Astrocyte (in vitro differentiated cells and primary cell): ENCODE results near the gene DHRS12. TPM values are rescaled to one million over a fixed set of nuclear protein-coding genes. Genes with fewer than 3 reads are reported as not detected.

Experiments used
- DNase-seq: peaks from one replicate; pipeline ENCODE4 v3.0.0-alpha.2; 2010; ENCODE audit warnings: low read depth
- FAIRE-seq: peaks from 2 replicates; lab custom pipeline; 2011; peaks lifted over from hg19 to GRCh38; lab: Jason Lieb, UNC
- H2AFZ ChIP-seq: 2 replicates; pipeline ENCODE4 v1.6.0; 2012; ENCODE audit warnings: low read depth, low read length, inconsistent platforms
- H3K27ac ChIP-seq: 2 replicates; pipeline ENCODE4 v1.5.1; 2011; ENCODE audit warnings: low read depth, low read length, inconsistent platforms
- H3K27me3 ChIP-seq: 2 replicates; pipeline ENCODE4 v1.6.0; 2011; ENCODE audit warnings: low read length, inconsistent platforms; ENCODE audit not compliant: insufficient read depth
- H3K36me3 ChIP-seq: 2 replicates; pipeline ENCODE4 v1.5.1; 2011; ENCODE audit warnings: low read length, inconsistent platforms; ENCODE audit not compliant: insufficient read depth
- H3K4me1 ChIP-seq: 2 replicates; pipeline ENCODE4 v1.5.1; 2011; ENCODE audit warnings: low read length, inconsistent platforms; ENCODE audit not compliant: insufficient read depth
- H3K4me2 ChIP-seq: 2 replicates; pipeline ENCODE4 v1.6.0; 2012; ENCODE audit warnings: low read length, inconsistent platforms
- H3K4me3 ChIP-seq: 2 replicates; pipeline ENCODE4 v1.5.1; 2011; ENCODE audit warnings: low read depth, mild to moderate bottlenecking, low read length, inconsistent platforms; ENCODE audit not compliant: insufficient read depth
- H3K79me2 ChIP-seq: 2 replicates; pipeline ENCODE4 v1.6.0; 2012; ENCODE audit warnings: mild to moderate bottlenecking, low read length, inconsistent platforms; ENCODE audit not compliant: insufficient read depth
- H3K9ac ChIP-seq: 2 replicates; pipeline ENCODE4 v1.6.0; 2012; ENCODE audit warnings: mild to moderate bottlenecking, low read length, inconsistent platforms
- H3K9me3 ChIP-seq: 2 replicates; pipeline ENCODE4 v1.5.1; 2012; ENCODE audit warnings: low read depth, mild to moderate bottlenecking, low read length, inconsistent platforms; ENCODE audit not compliant: insufficient read depth
- H4K20me1 ChIP-seq: 2 replicates; pipeline ENCODE4 v1.6.0; 2012; ENCODE audit warnings: low read length, inconsistent platforms; ENCODE audit not compliant: insufficient read depth
- H3K27ac Mint-ChIP-seq: one replicate; pipeline ENCODE4 v1.8.0; 2021; ENCODE audit warnings: mild to moderate bottlenecking, mixed read lengths; ENCODE audit not compliant: unreplicated experiment
- H3K27me3 Mint-ChIP-seq: one replicate; pipeline ENCODE4 v1.8.0; 2021; ENCODE audit warnings: low read depth, mixed read lengths; ENCODE audit not compliant: unreplicated experiment
- H3K36me3 Mint-ChIP-seq: one replicate; pipeline ENCODE4 v1.8.0; 2021; ENCODE audit warnings: low read depth, mixed read lengths; ENCODE audit not compliant: unreplicated experiment
- H3K4me1 Mint-ChIP-seq: one replicate; pipeline ENCODE4 v1.8.0; 2021; ENCODE audit warnings: low read depth, mixed read lengths; ENCODE audit not compliant: unreplicated experiment
- H3K4me3 Mint-ChIP-seq: one replicate; pipeline ENCODE4 v1.8.0; 2021; ENCODE audit warnings: mild to moderate bottlenecking, moderate library complexity, mixed read lengths; ENCODE audit not compliant: unreplicated experiment
- H3K9me3 Mint-ChIP-seq: one replicate; pipeline ENCODE4 v1.8.0; 2021; ENCODE audit warnings: mild to moderate bottlenecking, mixed read lengths; ENCODE audit not compliant: unreplicated experiment
- CTCF ChIP-seq: IDR thresholded peaks from 2 replicates; pipeline ENCODE4 v1.5.1; 2011; ENCODE audit warnings: low read depth, mild to moderate bottlenecking, inconsistent platforms, low read length, moderate library complexity; ENCODE audit not compliant: insufficient read depth
- EZH2 ChIP-seq: IDR thresholded peaks from 2 replicates; pipeline ENCODE4 v1.6.1; 2012; ENCODE audit warnings: mild to moderate bottlenecking, low read length, inconsistent platforms; ENCODE audit not compliant: insufficient read depth
- total RNA-seq: library from RNA; stranded (reverse); gene quantifications from 2 replicates; pipeline ENCODE4 v1.2.1, GENCODE V29; 2021

The DHRS12 gene
- total RNA-seq, 1 donor from 2014 or later, result 4.9 TPM

DNA sequence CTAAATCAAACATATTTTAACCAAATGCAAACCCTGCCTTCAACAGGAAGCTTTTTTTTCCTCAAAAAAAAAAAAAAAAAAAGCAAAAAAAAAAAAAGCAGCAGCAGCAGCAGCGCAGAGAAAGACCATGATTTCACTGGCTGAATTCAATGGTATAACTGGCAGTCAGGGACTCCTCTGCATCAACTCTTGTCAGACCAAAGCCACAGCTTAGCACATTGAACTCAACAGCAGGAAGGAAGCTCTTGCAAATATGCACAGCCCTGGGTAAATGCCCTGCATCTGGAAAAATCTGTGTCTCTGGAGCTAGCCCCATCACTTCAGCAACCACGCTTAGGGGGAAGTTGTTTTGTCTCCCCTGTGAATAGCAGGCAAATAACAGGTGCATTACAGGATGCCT is 17.6 kb upstream of the DHRS12 start:
- H3K79me2 ChIP-seq, result no peaks in the 10 kb centered on the region
- FAIRE-seq (no peak), DNase-seq (no peak)
- Mint-ChIP-seq H3K27me3 (peaks cover 45% of the 10 kb centered on the region), H3K36me3 (no peaks in the 10 kb centered on the region), H3K27ac (no peak overlapping the region), H3K4me1 (peaks cover 8% of the 10 kb centered on the region), H3K9me3 (no peaks in the 10 kb centered on the region), H3K4me3 (no peak overlapping the region)
- no peak overlapping the region for H3K4me3 ChIP-seq
- no peaks in the 10 kb centered on the region for H3K4me1 ChIP-seq
- no peak overlapping the region for H3K4me2 ChIP-seq
- no peak for TF ChIP-seq CTCF
- TF ChIP-seq EZH2, result no peak
- H2AFZ ChIP-seq, result no peak overlapping the region
- H3K9me3 ChIP-seq, result no peaks in the 10 kb centered on the region
- H3K27me3 ChIP-seq, result peaks cover 51% of the 10 kb centered on the region
- H3K27ac ChIP-seq, result no peak overlapping the region
- H3K36me3 ChIP-seq, result no peaks in the 10 kb centered on the region
- H3K9ac ChIP-seq, result no peak overlapping the region
- no peaks in the 10 kb centered on the region for H4K20me1 ChIP-seq

DNA sequence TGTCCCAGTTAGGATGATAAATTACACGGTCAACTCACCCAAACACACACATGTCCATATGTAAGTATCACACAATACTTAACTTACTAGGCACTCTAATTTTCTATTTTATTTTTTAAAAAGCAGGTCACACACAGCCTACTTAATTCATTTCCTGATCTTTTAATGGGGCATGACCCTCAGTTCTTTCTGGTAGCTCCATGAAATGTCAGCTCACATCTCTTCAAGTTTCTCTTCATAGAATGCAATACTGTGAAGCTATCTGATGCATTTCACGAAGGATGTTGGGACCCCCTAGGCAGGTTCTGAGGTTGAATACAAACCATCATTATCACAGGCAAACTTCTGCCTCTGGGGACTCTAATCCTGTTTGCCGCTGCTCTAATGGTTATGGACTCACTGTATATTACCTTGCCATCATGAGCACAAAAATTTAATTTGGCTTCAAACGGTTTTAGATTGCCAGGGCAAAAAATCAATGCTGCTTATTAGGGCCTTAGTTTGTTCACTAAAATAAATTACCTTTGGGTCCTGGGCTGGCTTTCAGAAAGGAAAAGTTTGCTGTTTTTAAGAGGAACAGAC is 16.1 kb upstream of the DHRS12 start:
- Histone ChIP-seq H3K4me2 (no peak overlapping the region), H2AFZ (no peak overlapping the region), H3K79me2 (no peaks in the 10 kb centered on the region), H3K27ac (no peak overlapping the region), H4K20me1 (no peaks in the 10 kb centered on the region), H3K9me3 (no peaks in the 10 kb centered on the region), H3K4me1 (no peaks in the 10 kb centered on the region), H3K9ac (no peak overlapping the region), H3K27me3 (peaks cover 58% of the 10 kb centered on the region), H3K4me3 (no peak overlapping the region), H3K36me3 (no peaks in the 10 kb centered on the region)
- TF ChIP-seq CTCF (no peak), EZH2 (no peak)
- no peak for FAIRE-seq
- DNase-seq, result no peak
- Mint-ChIP-seq H3K9me3 (no peaks in the 10 kb centered on the region), H3K4me1 (peaks cover 6% of the 10 kb centered on the region), H3K36me3 (no peaks in the 10 kb centered on the region), H3K4me3 (no peak overlapping the region), H3K27me3 (peaks cover 47% of the 10 kb centered on the region), H3K27ac (no peak overlapping the region)

GRCh38 chr13:51819544-51819943 is 15.6 kb upstream of the DHRS12 start:
- FAIRE-seq, result no peak
- no peaks in the 10 kb centered on the region for H3K9me3 Mint-ChIP-seq

More at GRCh38 chr13:51819544-51819943, 15.6 kb upstream of the DHRS12 start:
- TF ChIP-seq CTCF, result no peak
- no peak for TF ChIP-seq EZH2
- no peak overlapping the region for H2AFZ ChIP-seq
- no peaks in the 10 kb centered on the region for H3K4me1 ChIP-seq
- no peaks in the 10 kb centered on the region for H3K36me3 Mint-ChIP-seq
- no peak overlapping the region for H3K4me3 ChIP-seq
- H3K27ac Mint-ChIP-seq, result no peak overlapping the region
- peaks cover 47% of the 10 kb centered on the region for H3K27me3 Mint-ChIP-seq
- no peak overlapping the region for H3K9ac ChIP-seq
- H3K9me3 ChIP-seq, result no peaks in the 10 kb centered on the region
- no peak overlapping the region for H3K4me3 Mint-ChIP-seq
- H3K4me2 ChIP-seq, result no peak overlapping the region
- no peaks in the 10 kb centered on the region for H3K79me2 ChIP-seq
- H3K36me3 ChIP-seq, result no peaks in the 10 kb centered on the region
- DNase-seq, result no peak
- H3K27me3 ChIP-seq, result peaks cover 58% of the 10 kb centered on the region
- no peak overlapping the region for H3K27ac ChIP-seq
- H4K20me1 ChIP-seq, result no peaks in the 10 kb centered on the region
- H3K4me1 Mint-ChIP-seq, result peaks cover 5% of the 10 kb centered on the region
